IMR-90 (cell line): Measurements from ENCODE around the gene GPR183. TPM values are rescaled to one million over a fixed set of nuclear protein-coding genes. Genes with fewer than 3 reads are reported as not detected.

Experiments
- ATAC-seq: fragments of 200-7000 bp; cut with Tn5 transposase; 2 replicates; pipeline ENCODE4 v1.9.1; 2020; ENCODE audit warnings: low read depth, mild to moderate bottlenecking, moderate library complexity
- BruUV-seq: library from RNA; stranded (reverse); fragments of 400-500 nt; replicated peaks from 2 replicates; lab custom pipeline; 2021; lab: Mats Ljungman, UMichigan
- CTCF ChIA-PET: fragments of 300-600 bp; formaldehyde crosslinking; extraction: SDS; loops from one replicate; lab custom pipeline; 2021; ENCODE audit warnings: antibody characterized with exemption; lab: Yijun Ruan, JAX
- POLR2A ChIA-PET: fragments of 300-600 bp; sonication (Branson Sonifier 250); formaldehyde crosslinking; loops from one replicate; lab custom pipeline; 2022; ENCODE audit warnings: antibody characterized with exemption; ENCODE audit not compliant: unreplicated experiment; lab: Charles Lee
- DNase-seq: peaks from one replicate; pipeline ENCODE4 v3.0.0; 2013
- H2AFZ ChIP-seq: replicated peaks from 2 replicates; pipeline ENCODE3; 2013; ENCODE audit warnings: low read length, mild to moderate bottlenecking; ENCODE audit not compliant: poor library complexity
- H2AK5ac ChIP-seq: 2 replicates; pipeline ENCODE4 v1.6.1; 2013; ENCODE audit warnings: low read depth, low read length, inconsistent platforms
- H2AK9ac ChIP-seq: replicated peaks from 2 replicates; pipeline ENCODE3; 2013; ENCODE audit warnings: mild to moderate bottlenecking, low read depth, low read length, moderate library complexity; ENCODE audit not compliant: poor library complexity
- H2BK120ac ChIP-seq: 2 replicates; pipeline ENCODE4 v1.6.1; 2013; ENCODE audit warnings: low read depth, low read length, inconsistent platforms
- H2BK15ac ChIP-seq: 3 replicates; pipeline ENCODE4 v1.6.1; 2013; ENCODE audit warnings: low read depth, low read length, inconsistent platforms
- H2BK20ac ChIP-seq: 2 replicates; pipeline ENCODE4 v1.6.1; 2013; ENCODE audit warnings: low read depth, mild to moderate bottlenecking, inconsistent platforms, low read length, moderate library complexity
- H2BK5ac ChIP-seq: 2 replicates; pipeline ENCODE4 v1.6.1; 2013; ENCODE audit warnings: mild to moderate bottlenecking, low read depth, low read length, inconsistent platforms; ENCODE audit not compliant: poor library complexity, severe bottlenecking
- H3K14ac ChIP-seq: replicated peaks from 2 replicates; pipeline ENCODE4 v1.6.1; 2013; ENCODE audit warnings: low read depth, low read length, inconsistent platforms
- H3K18ac ChIP-seq: 2 replicates; pipeline ENCODE4 v1.6.1; 2013; ENCODE audit warnings: low read depth, low read length, control low read depth
- H3K23ac ChIP-seq: 2 replicates; pipeline ENCODE4 v1.6.1; 2013; ENCODE audit warnings: low read depth, low read length, inconsistent platforms
- H3K27ac ChIP-seq: 2 replicates; pipeline ENCODE4 v1.5.1; 2013; ENCODE audit warnings: mild to moderate bottlenecking, control low read depth, low read length; ENCODE audit not compliant: insufficient read depth
- H3K27me3 ChIP-seq: 2 replicates; pipeline ENCODE4 v1.6.1; 2013; ENCODE audit warnings: low read length; ENCODE audit not compliant: control insufficient read depth, insufficient read depth
- H3K36me3 ChIP-seq: 2 replicates; pipeline ENCODE4 v1.6.1; 2013; ENCODE audit warnings: low read length, mixed read lengths; ENCODE audit not compliant: control insufficient read depth, insufficient read depth
- H3K4ac ChIP-seq: 2 replicates; pipeline ENCODE4 v1.6.1; 2013; ENCODE audit warnings: low read depth, low read length, inconsistent platforms
- H3K4me1 ChIP-seq: 2 replicates; pipeline ENCODE4 v1.6.1; 2013; ENCODE audit warnings: low read length, mixed read lengths; ENCODE audit not compliant: control insufficient read depth, insufficient read depth
- H3K4me2 ChIP-seq: 2 replicates; pipeline ENCODE4 v1.6.1; 2013; ENCODE audit warnings: low read depth, mild to moderate bottlenecking, control low read depth, low read length, moderate library complexity
- H3K4me3 ChIP-seq: 2 replicates; pipeline ENCODE4 v1.5.1; 2013; ENCODE audit warnings: low read depth, mild to moderate bottlenecking, control low read depth, low read length, moderate library complexity; ENCODE audit not compliant: insufficient read depth
- H3K56ac ChIP-seq: 2 replicates; pipeline ENCODE4 v1.6.1; 2013; ENCODE audit warnings: low read length, inconsistent platforms; ENCODE audit not compliant: insufficient read depth; ENCODE audit errors: extremely low read depth
- H3K79me1 ChIP-seq, 2 experiments: 2 replicates each; pipeline ENCODE4 v1.6.1; 2013; ENCODE audit warnings: low read length in 2 of 2, inconsistent platforms in 1 of 2, low read depth in 1 of 2
- H3K9ac ChIP-seq: 2 replicates; pipeline ENCODE4 v1.6.1; 2013; ENCODE audit warnings: low read depth, low read length, control low read depth
- H3K9me1 ChIP-seq: 2 replicates; pipeline ENCODE4 v1.6.1; 2013; ENCODE audit warnings: low read length, inconsistent platforms; ENCODE audit not compliant: insufficient read depth
- H3K9me3 ChIP-seq: 2 replicates; pipeline ENCODE4 v1.6.1; 2013; ENCODE audit warnings: low read length; ENCODE audit not compliant: control insufficient read depth, insufficient read depth
- H4K20me1 ChIP-seq: 2 replicates; pipeline ENCODE4 v1.6.1; 2013; ENCODE audit warnings: low read length, inconsistent platforms; ENCODE audit not compliant: insufficient read depth
- H4K5ac ChIP-seq: 2 replicates; pipeline ENCODE4 v1.6.1; 2013; ENCODE audit warnings: mild to moderate bottlenecking, low read depth, low read length, control low read depth
- H4K8ac ChIP-seq, 2 experiments: 2 replicates each; pipeline ENCODE4 v1.6.1; 2013; ENCODE audit warnings: low read depth in 2 of 2, low read length in 2 of 2, control low read depth in 1 of 2, inconsistent platforms in 1 of 2
- H4K91ac ChIP-seq: 2 replicates; pipeline ENCODE4 v1.6.1; 2013; ENCODE audit warnings: low read depth, low read length, inconsistent platforms; ENCODE audit not compliant: insufficient read depth
- CEBPB ChIP-seq: IDR thresholded peaks from 2 replicates; pipeline ENCODE4 v1.6.1; 2012; ENCODE audit warnings: low read depth, low read length, improper control_type of control experiment
- FOS ChIP-seq: fragments of 150-350 bp; IDR thresholded peaks from 2 replicates; pipeline ENCODE4 v1.6.1; 2016; ENCODE audit warnings: low read depth, low read length
- MAZ ChIP-seq: IDR thresholded peaks from 2 replicates; pipeline ENCODE4 v1.6.1; 2012; ENCODE audit warnings: low read depth, mild to moderate bottlenecking, low read length, improper control_type of control experiment, moderate library complexity, borderline replicate concordance
- MXI1 ChIP-seq: IDR thresholded peaks from 2 replicates; pipeline ENCODE4 v1.6.1; 2012; ENCODE audit warnings: low read depth, mild to moderate bottlenecking, low read length, moderate library complexity, borderline replicate concordance
- NFE2L2 ChIP-seq: fragments of 150-350 bp; IDR thresholded peaks from 2 replicates; pipeline ENCODE4 v1.6.1; 2016; ENCODE audit warnings: low read depth, mild to moderate bottlenecking, low read length
- POLR2A ChIP-seq: IDR thresholded peaks from 2 replicates; pipeline ENCODE4 v1.6.1; 2012; ENCODE audit warnings: mild to moderate bottlenecking, low read depth, low read length
- RAD21 ChIP-seq: IDR thresholded peaks from 2 replicates; pipeline ENCODE4 v1.6.1; 2012; ENCODE audit warnings: low read length, improper control_type of control experiment
- RCOR1 ChIP-seq: IDR thresholded peaks from 2 replicates; pipeline ENCODE4 v1.6.1; 2012; ENCODE audit warnings: mild to moderate bottlenecking, low read length, improper control_type of control experiment; ENCODE audit not compliant: insufficient replicate concordance
- RFX5 ChIP-seq: IDR thresholded peaks from 2 replicates; pipeline ENCODE4 v1.8.0; 2012; ENCODE audit warnings: low read depth, mild to moderate bottlenecking, low read length, moderate library complexity
- USF2 ChIP-seq: fragments of 150-350 bp; IDR thresholded peaks from 2 replicates; pipeline ENCODE4 v1.6.1; 2017; ENCODE audit warnings: mild to moderate bottlenecking, antibody characterized with exemption, low read length, low read depth
- WGBS, 2 experiments: methylation state at CpG; one replicate each; pipeline versions ENCODE4 v1.1.5 to v1.1.7; 2013; ENCODE audit warnings: missing lambda C conversion rate in 2 of 2; ENCODE audit not compliant: insufficient read length in 1 of 2; ENCODE audit errors: extremely low coverage in 2 of 2; 5-methylcytosine and 5-hydroxymethylcytosine counted together
- dilution Hi-C: fragments of 300-500 bp; cut with HindIII; formaldehyde crosslinking; loops from one replicate; pipeline ENCODE4 v1.14.3; 2018; ENCODE audit warnings: low sequenced_read_pairs; ENCODE audit not compliant: unreplicated experiment
- in situ Hi-C: fragments of 300-500 bp; cut with MboI; formaldehyde crosslinking; loops from 3 replicates; pipeline ENCODE4 v1.14.3; 2019; ENCODE audit warnings: low sequenced_read_pairs, inconsistent platforms, mixed read lengths
- intact Hi-C: fragments of 100-400 bp; cut with micrococcal nuclease; formaldehyde crosslinking; loops from 2 replicates; pipeline ENCODE4 v1.10.0; 2022
- polyA plus RNA-seq, 3 experiments: library from polyadenylated mRNA; depleted of rRNA; stranded (reverse); fragments of >200 nt; gene quantifications; 2 replicates each; pipeline ENCODE4 v1.2.3, GENCODE V29; 2012; ENCODE audit warnings: low replicate concordance in 1 of 3
- total RNA-seq: library from RNA; depleted of rRNA; stranded (reverse); fragments of >200 nt; gene quantifications from 2 replicates; pipeline ENCODE4 v1.2.3, GENCODE V29; 2012

GPR183 gene
- total and polyA plus RNA-seq, 2 of the 4 experiments (the other 2 are of a cell fraction): 0.18 to 0.31 TPM

GRCh38 chr13:99275093-99275469 is 32.1 kb downstream of the GPR183 start:
- no peak overlapping the region for H3K4me2 ChIP-seq
- TF ChIP-seq RCOR1: no peak
- TF ChIP-seq MXI1: no peak
- TF ChIP-seq FOS: no peak
- no peak for TF ChIP-seq CEBPB
- TF ChIP-seq MAZ: no peak
- no peak for TF ChIP-seq POLR2A
- no peak for TF ChIP-seq RFX5
- TF ChIP-seq RAD21: no peak
- no peak for TF ChIP-seq USF2
- TF ChIP-seq NFE2L2: no peak
- no peaks in the 10 kb centered on the region; the same call in 1 of the 2 replicates for H4K20me1 ChIP-seq
- CTCF ChIA-PET: interaction anchor here (2.1 kb wide), 1 partner anchor 162 kb away, joined by 9 read pairs; no protein-coding TSS in a partner anchor
- H2AK5ac ChIP-seq: no peak overlapping the region
- H3K27ac ChIP-seq: no peak overlapping the region
- WGBS, 2 experiments: no CpG with 5 or more reads among the region's 1 CpG
- peaks cover 9 to 10% of the 10 kb centered on the region in 2 experiments; a peak in 3 of 4 replicates for H3K79me1 ChIP-seq
- no peaks in the 10 kb centered on the region for H3K9me1 ChIP-seq
- no peak overlapping the region for H3K4ac ChIP-seq
- no TSS peak for BruUV-seq
- H4K8ac ChIP-seq: no peak overlapping the region
- no peak overlapping the region for H3K56ac ChIP-seq
- no peak overlapping the region for H3K23ac ChIP-seq
- dilution Hi-C loops (no loop called here), intact Hi-C loops (no loop called here), in situ Hi-C loops (no loop called here)
- no peak overlapping the region for H2BK5ac ChIP-seq
- peak; percentile 84 for DNase-seq
- no peaks in the 10 kb centered on the region for H3K27me3 ChIP-seq
- no peak overlapping the region for H3K18ac ChIP-seq
- no peak overlapping the region for H2AK9ac ChIP-seq
- no peak overlapping the region for H4K5ac ChIP-seq
- no peak overlapping the region for H2BK120ac ChIP-seq
- H3K9me3 ChIP-seq: no peaks in the 10 kb centered on the region; the same call in none of the 2 replicates
- peak; percentile 67 for ATAC-seq
- no peak overlapping the region for H2BK20ac ChIP-seq
- no peak overlapping the region for H3K14ac ChIP-seq
- H3K4me1 ChIP-seq: no peaks in the 10 kb centered on the region
- no peak overlapping the region for H3K9ac ChIP-seq
- no peak overlapping the region for H2BK15ac ChIP-seq
- H4K91ac ChIP-seq: no peak overlapping the region
- POLR2A ChIA-PET: no interaction called here
- H3K36me3 ChIP-seq: no peaks in the 10 kb centered on the region
- no peak overlapping the region for H3K4me3 ChIP-seq
- no peak overlapping the region for H2AFZ ChIP-seq
